Activated T-cell treated with anti-CD3 and anti-CD28 coated beads, Interleukin-2, amount 50 U/mL, for 48 hours (primary cell): ENCODE results near the gene CCDC116.
"Not testable (repeated sequence)": the region's sequence is repeated elsewhere in the genome, so short reads cannot be mapped to it uniquely, and the experiment has no call there.

Source experiments
- DNase-seq, 2 experiments: peaks; one replicate each; pipeline ENCODE4 v3.0.0-alpha.2; 2020

The CCDC116 gene

DNA sequence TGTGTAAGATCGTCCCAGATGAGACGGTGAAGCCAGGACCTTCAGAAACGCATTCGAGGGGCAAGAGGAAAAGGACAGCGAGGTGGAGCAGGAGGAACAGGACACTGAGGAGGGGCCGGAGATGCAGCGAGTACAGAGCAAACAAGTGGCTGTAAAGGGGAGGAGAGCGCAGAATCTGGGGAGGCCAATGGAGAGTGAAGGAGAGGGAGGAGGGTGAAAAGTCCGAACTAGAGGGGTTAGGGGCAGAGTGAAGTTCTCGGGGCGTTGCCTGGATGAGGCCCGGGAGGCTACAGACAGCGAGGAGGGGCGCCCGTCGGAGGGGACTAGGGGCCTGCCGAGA is 24.4 kb downstream of the CCDC116 start:
- DNase-seq, result no peak

GRCh38 chr22:21657360-21658032 is 24.9 kb downstream of the CCDC116 start:
- peak; percentile 81 to 86 for DNase-seq

GRCh38 chr22:21659864-21660525 is 27.4 kb downstream of the CCDC116 start:
- no peak for DNase-seq

DNA sequence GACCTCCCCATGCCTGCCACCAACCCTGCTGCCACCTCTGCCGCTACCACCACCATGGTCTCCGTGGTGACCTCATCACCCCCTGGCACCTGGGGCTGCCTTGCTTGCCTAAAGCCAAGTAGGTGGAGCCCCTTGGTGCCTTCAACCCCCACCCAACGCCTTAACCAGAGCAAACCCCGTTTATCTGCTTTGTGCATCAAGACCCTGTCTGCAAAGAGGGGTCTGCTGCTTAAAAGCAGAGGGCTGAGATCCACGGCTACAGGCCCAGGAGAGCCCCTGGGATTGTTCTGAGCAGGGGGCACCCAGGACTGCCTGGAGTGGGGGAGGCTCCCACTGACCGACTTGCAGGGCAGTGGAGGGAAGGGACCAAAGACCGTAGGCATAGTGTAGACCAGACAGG is 28.3 kb downstream of the CCDC116 start:
- DNase-seq, result no peak

DNA sequence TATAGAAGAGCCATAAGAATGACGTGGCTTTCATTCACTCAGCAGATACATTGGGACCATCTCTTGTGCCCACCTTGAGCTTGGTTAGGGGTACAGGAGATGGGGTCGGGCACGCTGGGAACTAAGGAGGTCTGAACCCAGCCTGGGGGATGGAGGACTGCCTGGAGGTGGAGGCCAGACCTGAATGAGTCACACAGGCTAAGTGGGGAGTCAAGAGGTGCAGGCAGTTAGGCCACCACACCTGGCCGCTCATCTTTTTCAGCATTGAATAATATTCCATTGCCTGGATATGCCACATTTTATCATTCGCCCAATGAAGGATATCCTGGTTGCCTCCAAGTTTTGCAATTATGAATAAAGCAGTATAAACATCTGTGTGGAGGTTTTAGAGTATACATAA is 29.4 kb downstream of the CCDC116 start:
- no peak for DNase-seq

DNA sequence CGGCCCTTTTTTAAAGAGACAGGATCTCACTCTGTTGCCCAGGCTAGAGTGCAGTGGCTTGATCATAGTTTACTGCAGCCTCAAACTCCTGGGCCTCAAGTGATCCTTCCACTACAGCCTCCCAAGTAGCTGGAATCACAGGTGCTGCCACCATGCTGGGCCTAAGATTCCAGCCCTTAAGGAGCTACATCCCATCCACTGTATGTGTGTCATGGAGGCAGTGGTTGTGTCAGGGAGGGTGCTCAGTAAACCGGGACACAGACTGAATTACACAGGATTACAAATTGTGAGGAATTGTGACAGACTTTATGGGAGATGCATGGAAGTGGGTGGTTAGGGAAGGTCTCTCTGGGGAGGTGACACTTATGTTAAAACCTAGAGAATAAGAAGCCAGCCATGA is 31.2 kb downstream of the CCDC116 start:
- no peak for DNase-seq

- peak in 1 of 2 experiments; percentile 24 for DNase-seq
Measured at GRCh38 chr22:21665047-21665851, 32.7 kb downstream of the CCDC116 start.

GRCh38 chr22:21666786-21667185 is 34.2 kb downstream of the CCDC116 start:
- no peak for DNase-seq

GRCh38 chr22:21669026-21669425 is 36.5 kb downstream of the CCDC116 start:
- no peak for DNase-seq

DNA sequence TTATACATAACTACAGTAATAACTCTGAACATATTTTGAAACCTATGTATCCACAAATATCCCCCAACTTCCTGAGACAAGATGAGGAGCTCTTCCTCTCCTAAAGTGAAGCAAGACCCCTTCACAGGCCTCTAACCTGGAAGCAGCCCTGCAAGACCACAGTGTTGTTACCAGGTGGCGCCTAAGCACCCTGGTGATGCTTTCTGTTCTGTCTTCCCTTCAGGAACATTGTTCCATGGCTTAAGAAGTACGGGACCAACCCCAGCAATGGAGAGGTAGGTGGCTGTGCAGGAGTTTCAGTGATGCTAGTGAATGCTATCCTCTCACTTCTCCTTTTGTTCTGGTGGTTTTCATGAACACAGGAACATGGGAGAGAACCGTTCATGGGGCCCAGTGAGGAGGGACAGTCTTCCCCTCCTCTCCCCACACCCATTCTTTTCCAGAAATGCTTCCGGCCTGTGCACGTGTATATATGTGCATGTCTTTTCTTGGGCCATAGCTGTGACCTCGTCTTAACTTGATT is 39.6 kb downstream of the CCDC116 start:
- DNase-seq, result no peak

- no peak for DNase-seq
Measured at GRCh38 chr22:21673534-21674321, 41.2 kb downstream of the CCDC116 start.

- no peak for DNase-seq
Measured at GRCh38 chr22:21674638-21675245, 42.2 kb downstream of the CCDC116 start.

DNA sequence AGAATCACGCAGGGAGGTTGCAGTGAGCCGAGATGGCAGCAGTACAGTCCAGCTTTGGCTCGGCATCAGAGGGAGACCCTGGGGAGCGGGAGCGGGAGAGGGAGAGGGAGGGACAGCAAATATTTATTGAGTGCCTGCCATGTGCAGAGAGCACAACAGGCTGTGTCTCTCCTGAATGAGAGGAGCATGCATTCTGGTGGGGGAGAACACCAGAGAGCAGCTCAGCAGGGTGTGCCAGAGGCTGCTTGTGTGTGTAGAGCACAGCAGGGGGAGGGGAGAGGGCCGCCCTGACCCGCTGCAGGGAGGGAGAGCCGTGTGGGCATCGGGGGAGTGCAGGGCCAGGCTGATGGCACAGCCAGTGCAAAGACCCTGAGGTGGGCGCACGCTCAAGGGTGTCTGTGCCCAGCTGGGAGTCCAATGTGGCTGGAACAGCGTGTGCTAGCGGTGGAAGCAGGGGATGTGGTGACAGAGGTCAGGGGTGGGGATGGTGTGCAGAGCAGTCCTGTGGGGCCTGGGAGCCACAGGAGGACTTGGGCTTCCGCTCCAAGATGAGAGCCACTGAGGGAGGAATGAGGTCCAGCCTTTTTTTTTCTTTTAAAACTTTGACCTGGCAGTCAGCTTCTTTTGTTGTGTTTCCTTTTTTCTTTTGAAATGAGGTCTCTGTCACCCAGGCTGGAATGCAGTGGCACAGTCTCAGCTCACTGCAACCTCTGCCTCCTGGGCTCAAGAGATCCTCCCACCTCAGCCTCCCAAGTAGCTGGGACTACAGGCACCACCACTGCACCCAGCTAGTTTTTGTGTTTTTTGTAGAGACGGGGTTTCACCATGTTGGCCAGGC is 45.3 kb downstream of the CCDC116 start:
- DNase-seq, result no peak

GRCh38 chr22:21678842-21679241 is 46.3 kb downstream of the CCDC116 start:
- DNase-seq, result not testable (repeated sequence)

DNA sequence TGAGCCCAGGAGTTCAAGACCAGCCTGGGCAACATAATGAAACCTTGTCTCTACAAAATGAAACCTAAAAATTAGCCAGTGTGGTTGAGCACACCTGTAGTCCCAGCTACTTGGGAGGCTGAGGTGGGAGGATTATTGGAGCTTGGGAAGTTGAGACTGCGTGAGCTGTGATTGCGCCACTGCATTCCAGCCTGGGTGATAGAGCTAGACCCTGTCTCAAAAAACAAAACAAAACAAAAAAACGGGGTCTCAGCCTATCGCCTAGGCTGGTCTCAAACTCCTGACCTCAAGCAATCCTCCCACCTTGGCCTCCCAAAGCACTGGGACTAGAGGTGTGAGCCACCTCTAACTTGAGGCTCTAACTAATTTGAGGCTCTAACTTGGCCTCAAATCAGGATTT is 46.8 kb downstream of the CCDC116 start:
- no peak for DNase-seq

- no peak for DNase-seq
Measured at GRCh38 chr22:21680830-21681565, 48.4 kb downstream of the CCDC116 start.

DNA sequence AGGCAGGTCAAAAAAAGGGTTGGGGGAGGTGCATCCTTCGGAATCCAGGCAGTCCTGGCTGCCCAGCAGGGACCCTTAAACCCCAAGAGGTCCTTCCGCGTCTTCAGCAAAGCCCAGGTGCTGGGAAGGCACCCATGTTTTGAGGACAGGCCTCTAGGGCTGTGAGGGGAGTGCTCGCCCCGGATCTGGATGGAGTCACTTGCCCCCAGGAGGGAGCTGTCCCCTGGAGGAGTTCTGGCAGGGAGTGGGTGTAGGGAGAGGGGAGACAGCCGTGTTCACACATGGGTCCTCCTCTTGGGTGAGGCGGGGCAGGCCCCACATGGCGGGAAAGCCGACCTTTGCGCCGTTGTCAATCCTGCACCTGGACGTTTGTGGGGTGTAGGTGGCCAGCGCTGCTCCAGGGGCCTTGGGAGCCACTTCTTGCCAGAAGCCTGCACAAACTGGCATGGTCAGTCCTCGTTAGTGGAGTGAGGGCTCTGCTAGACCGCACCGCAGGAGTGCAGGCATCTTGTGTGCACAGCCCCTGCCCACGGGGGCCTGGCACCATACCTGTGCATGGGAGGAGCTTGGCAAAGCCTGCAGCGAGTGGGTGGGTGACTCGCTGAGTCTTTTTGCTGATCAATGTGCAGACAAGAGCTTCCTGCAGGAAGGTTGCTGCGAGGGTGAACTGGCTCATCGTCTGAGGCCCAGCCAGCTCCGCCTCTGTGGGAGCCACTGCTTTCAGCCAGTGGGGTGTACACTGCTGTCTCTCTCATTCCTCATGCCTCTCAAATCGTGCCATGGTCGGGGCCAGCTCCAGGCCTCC is 49.2 kb downstream of the CCDC116 start:
- peak; percentile 23 to 33 for DNase-seq

- DNase-seq, result no peak
Measured at GRCh38 chr22:21682385-21683175, 50.0 kb downstream of the CCDC116 start.

- DNase-seq, result no peak
Measured at GRCh38 chr22:21683401-21683811, 50.8 kb downstream of the CCDC116 start.
